Measurements from ENCODE around the gene ROPN1L.
"Not testable (repeated sequence)": the region's sequence is repeated elsewhere in the genome, so short reads cannot be mapped to it uniquely, and the experiment has no call there.

Gene ROPN1L

GRCh38 chr5:10480237-10480985 lies 38.7 kb downstream of the ROPN1L start:
- DNase-seq = no peak

GRCh38 chr5:10481241-10481935 lies 39.7 kb downstream of the ROPN1L start:
- no peak for DNase-seq

- no peak for DNase-seq
Observed at GRCh38 chr5:10482791-10483530, 41.3 kb downstream of the ROPN1L start.

GRCh38 chr5:10484774-10485141 lies 43.1 kb downstream of the ROPN1L start:
- DNase-seq = no peak

GRCh38 chr5:10485142-10485795 lies 43.6 kb downstream of the ROPN1L start:
- DNase-seq = no peak

- no peak for DNase-seq
Observed at GRCh38 chr5:10485897-10486296, 44.2 kb downstream of the ROPN1L start.

GRCh38 chr5:10486511-10487344 lies 45.0 kb downstream of the ROPN1L start:
- DNase-seq = no peak

- no peak for DNase-seq
Observed at GRCh38 chr5:10488144-10488543, 46.5 kb downstream of the ROPN1L start.

- DNase-seq = no peak
Observed at GRCh38 chr5:10489810-10490426, 48.2 kb downstream of the ROPN1L start.

- no peak for DNase-seq
Observed at GRCh38 chr5:10490927-10491672, 49.4 kb downstream of the ROPN1L start.

GRCh38 chr5:10491673-10492026 lies 50.0 kb downstream of the ROPN1L start:
- no peak for DNase-seq

GRCh38 chr5:10493884-10494283 lies 52.2 kb downstream of the ROPN1L start:
- no peak for DNase-seq

GRCh38 chr5:10494497-10494896 lies 52.8 kb downstream of the ROPN1L start:
- not testable (repeated sequence) for DNase-seq

GRCh38 chr5:10497554-10497953 lies 55.9 kb downstream of the ROPN1L start:
- DNase-seq = no peak

GRCh38 chr5:10498350-10498749 lies 56.7 kb downstream of the ROPN1L start:
- no peak for DNase-seq

- DNase-seq = no peak
Observed at GRCh38 chr5:10499066-10499465, 57.4 kb downstream of the ROPN1L start.

GRCh38 chr5:10499776-10500175 lies 58.1 kb downstream of the ROPN1L start:
- no peak for DNase-seq

- DNase-seq = no peak
Observed at GRCh38 chr5:10500669-10501068, 59.0 kb downstream of the ROPN1L start.

GRCh38 chr5:10501554-10502075 lies 59.9 kb downstream of the ROPN1L start:
- no peak for DNase-seq

- DNase-seq = no peak
Observed at GRCh38 chr5:10502130-10502529, 60.5 kb downstream of the ROPN1L start.

- DNase-seq = no peak
Observed at GRCh38 chr5:10502578-10502977, 60.9 kb downstream of the ROPN1L start.

Data from left hindlimb (tissue), 1 donor.